Gastroesophageal sphincter (tissue), 2 donors: ENCODE results near the gene ITGA3.

Source experiments
- POLR2A ChIP-seq, 2 donors: fragments of 450-650 bp; IDR thresholded peaks; one replicate each; pipeline ENCODE4 v1.6.1; 2017; ENCODE audit warnings: antibody characterized with exemption in 2 of 2, mild to moderate bottlenecking in 2 of 2, moderate library complexity in 1 of 2
- POLR2AphosphoS5 ChIP-seq: sonication (generic); formaldehyde crosslinking; IDR thresholded peaks from one replicate; pipeline ENCODE4 v1.6.1; 2017; ENCODE audit warnings: antibody characterized with exemption

DNA sequence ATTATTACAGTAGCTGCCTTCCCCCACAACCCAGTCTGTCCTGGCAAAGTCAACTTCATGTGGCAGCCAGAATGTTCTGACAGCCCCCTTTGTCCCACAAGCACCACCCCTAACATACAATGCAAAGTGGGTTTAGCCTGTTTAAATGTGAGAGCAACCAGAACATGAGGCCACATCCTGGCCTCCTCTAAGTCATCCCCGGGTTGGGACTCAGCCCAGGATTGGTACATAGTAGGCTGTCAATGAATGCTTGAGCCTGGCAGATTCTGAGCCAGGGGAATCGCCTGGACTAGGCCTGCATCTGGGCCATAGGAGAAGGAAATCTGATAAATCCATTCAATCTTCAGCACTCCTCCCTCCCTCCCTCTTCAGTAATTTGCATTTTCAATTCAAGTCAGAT, 4.3 kb upstream of the ITGA3 start:
- TF ChIP-seq POLR2A (IDR thresholded peaks at IDR 0.05) (no peak), POLR2AphosphoS5 (no peak)
